Measurements from ENCODE around the gene HTR5A.
A peak's percentile ranks its signal among the peaks of the same experiment; 100 is the strongest.
"Not testable (repeated sequence)": the region's sequence is repeated elsewhere in the genome, so short reads cannot be mapped to it uniquely, and the experiment has no call there.

Gene HTR5A

DNA sequence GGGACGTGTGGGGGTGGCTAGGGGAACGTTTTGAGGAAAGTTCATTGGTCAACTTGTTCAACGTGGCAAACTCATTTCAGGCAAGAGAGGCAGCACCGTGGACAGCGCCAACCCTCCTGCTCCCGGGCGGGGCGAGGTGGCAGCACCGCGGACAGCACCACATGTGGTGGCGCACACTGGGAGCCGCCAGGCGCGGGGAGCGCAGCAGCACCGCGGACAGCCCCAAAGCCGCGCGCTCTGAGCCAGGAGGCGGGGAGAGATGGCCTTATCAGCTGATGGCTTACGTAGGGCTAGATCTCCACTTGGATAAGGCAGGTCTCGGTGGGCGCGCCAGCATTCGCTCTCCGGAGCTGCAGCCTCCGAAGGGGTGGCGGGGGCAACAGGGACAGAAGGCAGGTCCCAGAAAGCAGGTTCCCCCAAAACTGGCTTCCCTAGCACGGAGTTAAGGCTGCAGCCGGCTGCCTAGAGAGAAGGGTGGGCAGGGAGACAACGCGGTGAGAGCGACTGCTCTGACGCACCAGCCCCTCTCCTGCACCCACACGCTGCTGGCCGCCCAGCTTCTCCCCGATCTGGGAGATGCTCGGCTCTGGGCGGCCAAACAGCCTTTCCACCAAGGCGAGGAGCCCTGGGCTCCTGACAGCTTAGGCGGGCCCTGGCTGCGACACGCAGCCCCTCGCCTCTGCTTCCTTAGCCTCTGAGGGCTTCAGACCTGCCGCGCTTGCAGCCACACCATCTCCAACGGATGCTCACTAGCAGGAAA, at the start of gene HTR5A:
Gene HTR5A, plus strand, starts transcription at position 333 of the 760 bp plus-strand sequence. CDS start 576 bp downstream, outside the sequence.
- DNase-seq = peak; percentile 53

DNA sequence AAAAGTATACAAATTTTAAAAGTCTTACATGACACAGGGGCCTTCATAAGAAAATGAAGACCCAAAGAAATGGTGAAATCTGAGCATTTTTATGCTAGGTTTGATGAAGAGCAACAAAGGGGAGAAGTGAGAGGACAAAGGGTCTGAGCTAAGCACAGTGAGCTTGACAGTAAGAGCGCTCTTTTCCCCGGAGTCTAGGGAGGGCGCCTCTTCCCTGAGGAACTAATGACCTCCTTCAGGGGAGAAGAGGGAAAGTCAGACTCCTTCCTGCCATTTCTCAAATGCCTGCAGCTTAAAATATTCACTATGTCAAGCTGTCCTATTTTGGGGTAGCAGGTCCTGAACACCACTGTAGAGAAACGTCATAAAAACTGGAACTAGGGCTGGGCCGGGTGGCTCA, 49.1 kb upstream of the HTR5A start:
- no peak for DNase-seq

DNA sequence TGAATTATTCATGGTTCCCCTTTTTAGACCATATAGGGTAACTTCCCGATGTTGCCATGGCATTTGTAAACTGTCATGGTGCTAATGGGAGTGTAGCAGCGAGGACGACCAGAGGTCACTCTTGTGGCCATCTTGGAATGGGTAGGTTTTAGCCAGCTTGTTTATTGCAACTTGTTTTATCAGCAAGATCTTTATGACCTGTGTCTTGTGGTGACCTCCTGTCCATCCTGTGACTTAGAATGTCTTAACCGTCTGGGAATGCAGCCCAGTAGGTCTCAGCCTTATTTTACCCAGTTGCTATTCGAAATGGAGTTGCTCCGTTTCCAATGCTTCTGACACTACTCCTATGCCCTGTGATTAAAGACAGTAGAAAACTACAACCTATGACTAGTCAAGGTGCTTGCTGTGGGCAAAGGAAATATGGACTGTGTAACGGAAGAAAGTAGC, 48.4 kb upstream of the HTR5A start:
- DNase-seq = no peak

DNA sequence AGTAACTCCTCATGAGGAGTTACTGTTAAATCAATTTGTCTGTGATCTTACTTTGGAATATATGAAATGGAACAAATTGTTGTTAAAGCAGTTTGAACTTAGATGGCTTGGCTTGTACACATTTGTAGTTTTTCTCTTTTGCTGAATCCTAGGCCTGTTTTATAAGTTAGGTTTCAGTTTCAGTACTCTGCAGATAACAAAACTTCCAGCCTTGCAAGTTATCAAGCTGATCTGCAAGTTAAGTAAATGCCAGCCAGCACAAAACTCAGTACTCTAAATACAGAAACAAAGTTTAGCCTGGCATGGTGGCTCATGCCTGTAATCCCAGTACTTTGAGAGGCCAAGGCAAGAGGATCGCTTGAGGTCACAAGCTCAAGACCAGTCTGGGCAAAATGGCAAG, 42.2 kb upstream of the HTR5A start:
- DNase-seq = no peak

DNA sequence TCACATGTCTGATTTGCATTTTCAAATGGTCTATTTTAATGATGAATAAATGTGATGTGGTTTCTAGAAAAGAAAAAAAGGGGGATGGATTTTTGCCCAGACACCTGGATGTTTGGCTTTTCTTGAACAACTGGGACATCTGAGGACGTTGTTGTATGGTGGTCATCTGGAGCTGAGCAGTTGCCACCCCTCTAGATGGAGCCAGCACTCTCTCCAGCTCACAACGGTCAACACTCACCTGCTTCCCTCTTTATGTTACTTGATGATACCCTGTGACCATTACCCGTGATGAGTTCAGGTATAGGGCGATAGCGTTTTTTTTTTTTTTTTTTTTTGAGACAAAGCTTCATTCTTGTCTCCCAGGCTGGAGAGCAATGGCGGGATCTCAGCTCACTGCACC, 37.1 kb upstream of the HTR5A start:
- no peak for DNase-seq

DNA sequence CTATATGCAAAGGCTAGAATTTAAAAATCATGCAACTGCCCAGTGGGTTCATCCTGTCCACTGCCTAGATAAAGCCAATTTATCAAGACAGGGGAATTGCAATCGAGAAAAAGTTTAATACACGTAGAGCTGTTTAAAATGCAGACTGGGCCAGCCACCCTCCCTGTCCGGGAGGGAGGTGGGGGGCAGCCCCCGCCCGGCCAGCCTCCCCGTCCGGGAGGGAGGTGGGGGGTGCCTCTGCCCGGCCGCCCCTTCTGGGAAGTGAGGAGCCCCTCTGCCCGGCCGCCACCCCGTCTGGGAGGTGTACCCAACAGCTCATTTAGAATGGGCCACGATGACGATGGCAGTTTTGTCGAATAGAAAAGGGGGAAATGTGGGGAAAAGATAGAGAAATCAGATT, 35.6 kb upstream of the HTR5A start:
- DNase-seq = not testable (repeated sequence)

DNA sequence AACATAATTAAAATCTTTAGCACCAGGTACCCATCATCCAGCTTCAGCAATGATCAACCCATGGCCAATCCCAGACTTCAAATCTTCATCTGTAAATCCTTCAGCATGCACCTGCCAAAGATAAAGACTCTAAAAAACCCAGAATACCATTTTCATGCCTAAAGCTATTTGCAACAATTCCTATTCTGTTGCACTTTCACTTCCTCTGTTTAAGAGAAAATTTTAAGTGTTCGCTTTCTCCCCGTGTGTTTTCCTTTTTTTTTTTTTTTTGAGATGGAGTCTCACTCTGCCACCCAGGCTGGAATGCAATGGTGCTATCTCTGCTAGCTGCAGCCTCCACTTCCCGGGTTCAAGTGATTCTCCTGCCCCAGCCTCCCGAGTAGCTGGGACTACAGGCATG, 31.8 kb upstream of the HTR5A start:
- DNase-seq = no peak

DNA sequence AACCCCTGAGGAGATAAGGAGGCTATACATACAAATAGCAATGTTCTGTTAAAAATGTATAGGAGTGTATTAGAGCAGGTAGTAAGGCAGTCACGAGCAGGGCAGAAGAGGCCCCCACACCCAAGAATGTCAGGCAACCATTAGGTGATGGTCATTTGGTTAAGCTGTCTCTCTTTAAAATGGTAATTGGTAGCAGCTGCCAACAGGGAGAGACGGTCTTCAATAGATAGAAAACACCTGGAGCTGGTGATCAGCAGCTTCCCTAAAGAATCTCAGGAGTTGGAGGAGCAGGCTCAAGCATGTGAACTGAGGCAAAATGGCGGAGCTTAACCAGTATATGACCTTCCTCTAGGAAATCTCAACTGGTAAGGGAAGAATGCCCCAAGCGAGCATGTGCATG, 26.4 kb upstream of the HTR5A start:
- no peak for DNase-seq

DNA sequence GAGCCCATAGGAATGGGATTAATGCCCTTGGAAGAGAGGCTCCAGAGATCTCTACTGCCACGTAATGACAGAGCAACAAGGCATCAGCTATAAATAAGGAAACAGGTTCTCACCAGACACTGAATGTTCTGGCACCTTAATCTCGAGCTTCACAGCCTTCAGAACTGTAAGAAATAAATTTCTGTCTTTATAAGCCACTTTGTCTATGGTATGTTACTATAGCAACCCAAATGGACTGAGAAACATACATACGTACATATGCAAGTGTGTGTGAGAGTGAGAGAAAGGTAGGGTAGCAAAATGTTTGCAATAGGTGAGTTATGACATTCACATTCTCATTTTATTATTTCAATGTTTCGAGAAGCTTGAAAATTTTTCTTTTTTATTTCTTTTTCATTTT, 22.1 kb upstream of the HTR5A start:
- DNase-seq = no peak

DNA sequence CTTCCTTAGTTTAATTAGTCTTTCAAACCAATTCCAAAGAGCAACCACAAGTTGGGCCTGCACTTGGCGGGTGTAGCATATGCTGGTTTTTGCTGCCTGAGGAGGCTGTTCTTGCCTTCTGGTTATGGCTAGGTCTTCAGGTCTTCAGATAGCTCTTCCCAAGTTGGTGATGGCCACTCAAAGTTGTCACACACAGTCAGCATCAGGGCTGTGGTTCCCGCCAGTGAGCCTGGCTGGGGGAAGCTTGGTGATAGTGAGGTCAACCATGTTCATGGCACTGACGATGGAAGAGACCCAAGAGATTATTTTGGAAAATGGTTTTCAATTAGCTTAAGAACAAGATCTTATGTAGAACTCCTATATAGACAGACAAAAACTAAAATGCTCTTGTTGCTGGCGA, 18.8 kb upstream of the HTR5A start:
- no peak for DNase-seq

DNA sequence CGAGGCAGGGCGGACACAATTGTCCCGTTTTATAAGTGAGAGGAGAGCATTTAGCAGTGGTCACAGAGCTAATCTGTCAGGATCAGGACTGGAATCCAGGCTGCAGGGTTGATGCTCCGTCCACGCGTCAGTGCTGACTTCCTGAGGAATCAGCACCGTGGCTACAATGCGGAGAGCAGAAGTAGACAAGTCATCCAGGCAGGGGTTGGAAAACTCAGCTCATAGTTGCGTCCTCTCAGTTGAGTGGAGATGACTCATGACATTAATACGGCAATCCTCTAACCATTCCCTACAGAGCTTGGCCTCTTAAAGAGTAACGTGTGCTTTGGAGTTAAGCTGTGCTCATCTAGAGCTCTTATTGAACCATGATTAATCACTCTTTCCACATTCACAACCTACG, 17.1 kb upstream of the HTR5A start:
- DNase-seq = no peak

DNA sequence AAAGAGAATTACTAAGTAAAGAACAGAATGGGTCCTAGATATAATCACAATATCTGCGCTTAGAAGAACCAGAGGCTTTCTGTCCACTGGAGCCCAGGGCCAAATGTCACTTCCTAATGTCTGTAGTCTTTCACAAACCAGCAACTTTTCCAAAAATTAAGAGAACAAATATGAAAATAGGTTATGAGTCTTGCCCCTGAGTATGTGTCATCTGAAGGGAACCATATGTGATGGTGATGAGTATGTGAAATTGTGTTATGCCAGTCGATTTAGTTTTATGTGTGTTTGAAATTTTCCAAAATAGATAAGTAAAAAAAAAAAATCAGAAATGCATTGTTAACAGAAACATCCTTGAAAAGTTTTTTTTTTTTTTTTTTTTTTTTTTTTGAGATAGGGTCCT, 15.4 kb upstream of the HTR5A start:
- no peak for DNase-seq

DNA sequence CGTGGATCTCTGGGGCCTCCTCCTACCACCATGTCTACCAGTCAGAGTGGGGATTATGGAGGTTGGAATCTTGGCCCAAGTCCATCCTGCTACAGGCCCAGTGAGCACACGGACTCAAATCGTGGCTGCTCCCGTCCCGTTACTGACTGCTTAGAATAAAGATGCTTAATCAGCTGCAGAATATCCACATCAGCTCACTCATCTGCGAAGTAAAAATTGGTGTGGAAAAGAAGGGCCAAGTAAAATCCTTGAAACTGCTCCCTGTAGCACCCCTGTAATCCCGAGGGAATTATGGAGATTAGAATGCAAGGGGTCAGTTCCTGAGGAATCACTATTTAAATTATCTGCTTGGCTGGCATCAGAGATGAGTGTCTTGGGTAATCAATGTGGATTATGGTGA, 13.0 kb upstream of the HTR5A start:
- no peak for DNase-seq

DNA sequence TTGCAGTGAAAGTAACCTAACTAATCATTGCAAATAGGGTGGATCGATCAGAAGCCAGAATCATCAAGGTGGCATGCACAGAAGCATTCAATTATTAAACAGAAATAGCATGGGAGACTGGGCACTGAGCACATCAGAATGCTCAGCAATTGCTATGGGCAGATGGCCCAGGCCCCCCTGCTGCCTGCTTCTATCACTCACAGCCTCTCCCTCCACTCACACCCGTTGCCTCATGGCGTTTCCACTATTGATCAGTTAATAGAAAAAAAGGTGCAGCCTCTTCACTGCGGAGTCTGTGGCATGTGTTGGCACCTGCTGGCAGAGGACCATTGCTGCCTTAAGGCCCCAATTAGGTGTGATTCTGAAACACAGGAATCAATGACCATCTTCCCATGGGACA, 11.2 kb upstream of the HTR5A start:
- no peak for DNase-seq

DNA sequence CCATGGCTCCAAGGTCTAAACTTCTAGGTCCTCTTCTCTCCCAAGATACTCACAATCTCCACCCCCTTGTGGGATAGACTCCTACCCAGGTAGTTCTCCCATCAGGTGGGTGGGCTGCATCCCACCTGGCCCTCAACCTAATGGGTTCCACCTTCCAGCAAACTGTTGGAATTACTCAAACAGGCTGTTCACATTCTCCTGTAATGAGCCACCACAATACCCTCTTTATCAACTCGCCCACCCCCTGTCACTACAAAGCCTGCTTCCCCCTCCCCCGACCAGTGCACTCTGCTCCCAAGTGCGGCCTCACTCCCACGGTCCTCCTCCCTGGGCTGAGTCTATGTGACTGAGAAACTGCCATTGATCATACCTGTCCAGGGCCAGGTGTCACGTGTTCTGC, 10.4 kb upstream of the HTR5A start:
- DNase-seq = no peak

DNA sequence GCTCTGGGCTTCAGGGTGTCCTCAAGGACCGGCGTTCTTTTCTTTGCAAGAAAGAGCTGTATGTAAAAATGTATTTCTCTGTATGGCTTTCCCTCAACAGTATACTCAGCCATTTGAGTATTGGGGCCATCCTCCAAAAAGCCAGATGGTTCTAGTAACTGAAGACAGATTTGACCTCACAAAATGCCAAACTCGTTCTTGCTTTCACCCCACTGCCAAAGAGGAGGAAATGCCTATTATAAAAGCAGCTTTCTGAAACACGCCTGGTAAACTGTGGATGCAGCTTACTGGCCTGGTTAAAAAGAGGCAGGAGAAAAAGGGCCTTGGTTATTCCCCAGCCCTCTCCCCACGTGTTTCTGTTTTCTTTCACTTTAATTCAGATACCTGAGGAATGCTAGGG, 7.7 kb upstream of the HTR5A start:
- no peak for DNase-seq

DNA sequence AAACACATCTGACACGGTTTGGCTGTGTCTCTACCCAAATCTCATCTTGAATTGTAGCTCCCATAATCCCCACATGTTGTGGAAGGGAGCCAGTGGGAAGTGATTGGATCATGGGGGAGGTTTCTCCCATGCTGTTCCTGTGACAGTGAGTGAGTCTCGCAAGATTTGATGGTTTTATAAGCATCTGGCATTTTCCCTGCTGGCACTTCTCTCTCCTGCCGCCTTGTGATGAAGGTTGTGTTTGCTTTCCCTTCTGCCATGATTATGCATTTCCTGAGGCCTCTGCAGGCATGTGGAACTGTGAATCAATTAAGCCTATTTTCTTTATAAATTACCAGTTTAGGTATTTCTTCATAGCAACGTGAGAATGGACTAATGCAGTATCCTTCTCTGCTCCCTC, 5.9 kb upstream of the HTR5A start:
- DNase-seq = no peak

DNA sequence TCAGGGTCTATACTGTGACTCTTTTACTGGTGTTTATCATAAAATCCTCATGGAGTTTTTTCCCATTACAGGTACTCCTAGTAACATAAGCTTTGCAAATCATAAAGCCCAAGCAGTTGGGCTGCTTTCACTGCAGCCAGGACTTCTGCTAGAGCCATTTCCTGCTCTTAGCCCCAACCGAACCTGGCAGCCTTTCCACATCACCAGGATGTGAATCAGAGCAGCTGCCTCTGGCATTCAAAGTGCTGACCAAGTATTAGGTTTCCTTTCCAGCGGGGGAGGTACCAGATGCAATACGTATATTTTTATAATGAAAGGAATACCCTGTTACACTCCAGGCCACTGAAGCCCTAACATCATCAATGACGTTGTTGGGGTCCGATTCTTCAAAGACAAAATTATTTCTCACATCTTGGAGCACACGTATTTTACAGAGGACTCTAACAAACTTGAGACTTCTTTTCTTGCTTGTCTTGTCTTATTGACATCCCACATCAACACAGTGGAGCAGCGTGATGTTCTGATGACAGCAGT, 3.6 kb upstream of the HTR5A start:
- DNase-seq = no peak

DNA sequence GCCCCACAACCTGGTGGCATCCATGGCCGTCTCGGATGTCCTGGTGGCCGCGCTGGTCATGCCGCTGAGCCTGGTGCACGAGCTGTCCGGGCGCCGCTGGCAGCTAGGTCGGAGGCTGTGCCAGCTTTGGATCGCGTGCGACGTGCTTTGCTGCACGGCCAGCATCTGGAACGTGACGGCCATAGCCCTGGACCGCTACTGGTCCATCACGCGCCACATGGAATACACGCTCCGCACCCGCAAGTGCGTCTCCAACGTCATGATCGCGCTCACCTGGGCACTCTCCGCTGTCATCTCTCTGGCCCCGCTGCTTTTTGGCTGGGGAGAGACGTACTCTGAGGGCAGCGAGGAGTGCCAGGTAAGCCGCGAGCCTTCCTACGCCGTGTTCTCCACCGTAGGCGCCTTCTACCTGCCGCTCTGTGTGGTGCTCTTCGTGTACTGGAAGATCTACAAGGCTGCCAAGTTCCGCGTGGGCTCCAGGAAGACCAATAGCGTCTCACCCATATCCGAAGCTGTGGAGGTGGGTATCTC, 1.1 kb downstream of the HTR5A start:
- DNase-seq = no peak

DNA sequence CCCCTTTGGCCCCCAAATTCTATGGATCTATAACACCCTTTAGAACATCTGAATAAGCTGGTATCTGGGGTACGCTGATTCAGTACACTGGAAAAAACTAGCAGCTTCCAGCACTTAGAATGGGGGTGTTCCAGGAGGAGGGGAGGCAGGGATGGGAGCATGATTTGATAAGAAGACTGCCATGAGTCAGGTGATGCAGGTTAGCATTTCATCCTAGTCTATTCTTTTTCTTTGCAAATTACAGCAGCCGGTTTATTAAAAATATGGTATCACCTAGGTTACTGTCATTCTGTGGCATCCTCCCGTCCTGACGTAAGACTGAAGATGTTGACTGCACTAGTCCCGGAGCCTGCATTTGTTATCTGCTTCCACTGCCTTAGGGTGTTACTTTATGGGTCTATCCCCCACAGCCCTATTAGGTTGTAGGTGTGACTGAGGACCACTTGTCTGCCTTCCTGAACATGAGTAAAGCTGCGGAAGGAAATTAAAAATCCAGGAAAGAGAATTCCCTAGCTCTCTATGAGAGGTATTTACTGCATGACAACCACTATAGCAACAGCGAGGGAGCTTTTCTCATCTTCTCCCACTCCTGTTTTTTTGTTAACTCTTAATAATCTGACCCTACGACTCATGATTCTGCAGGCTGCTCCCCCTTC, 1.9 kb downstream of the HTR5A start:
- DNase-seq = no peak

DNA sequence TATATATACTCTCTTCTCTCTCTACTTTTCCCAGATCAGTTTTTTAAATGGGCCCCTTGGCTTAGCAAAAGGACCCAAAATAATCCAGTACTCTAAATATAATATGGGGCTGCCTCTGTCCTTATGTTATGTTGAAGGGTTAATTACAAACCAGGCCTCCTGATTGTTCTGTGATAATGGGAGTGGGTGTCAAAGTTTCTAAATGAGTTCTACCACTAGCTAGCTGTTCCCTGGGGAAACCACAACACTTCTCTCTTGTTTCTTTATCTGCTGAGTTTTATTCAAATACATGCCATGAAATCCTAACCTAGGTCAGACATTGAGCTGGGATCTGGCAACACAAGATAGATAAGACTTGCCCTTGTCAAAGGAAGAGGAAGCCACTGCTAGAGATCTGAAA, 3.8 kb downstream of the HTR5A start:
- DNase-seq = no peak

DNA sequence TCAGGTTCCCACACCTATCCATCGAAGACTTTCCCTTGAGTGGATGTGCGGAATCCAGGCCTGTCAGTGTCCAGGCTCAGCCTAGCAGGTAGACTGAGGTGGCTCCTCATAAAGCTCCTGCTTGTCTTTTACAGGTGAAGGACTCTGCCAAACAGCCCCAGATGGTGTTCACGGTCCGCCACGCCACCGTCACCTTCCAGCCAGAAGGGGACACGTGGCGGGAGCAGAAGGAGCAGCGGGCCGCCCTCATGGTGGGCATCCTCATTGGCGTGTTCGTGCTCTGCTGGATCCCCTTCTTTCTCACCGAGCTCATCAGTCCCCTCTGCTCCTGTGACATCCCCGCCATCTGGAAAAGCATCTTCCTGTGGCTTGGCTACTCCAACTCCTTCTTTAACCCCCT, 13.9 kb downstream of the HTR5A start:
- DNase-seq = no peak

DNA sequence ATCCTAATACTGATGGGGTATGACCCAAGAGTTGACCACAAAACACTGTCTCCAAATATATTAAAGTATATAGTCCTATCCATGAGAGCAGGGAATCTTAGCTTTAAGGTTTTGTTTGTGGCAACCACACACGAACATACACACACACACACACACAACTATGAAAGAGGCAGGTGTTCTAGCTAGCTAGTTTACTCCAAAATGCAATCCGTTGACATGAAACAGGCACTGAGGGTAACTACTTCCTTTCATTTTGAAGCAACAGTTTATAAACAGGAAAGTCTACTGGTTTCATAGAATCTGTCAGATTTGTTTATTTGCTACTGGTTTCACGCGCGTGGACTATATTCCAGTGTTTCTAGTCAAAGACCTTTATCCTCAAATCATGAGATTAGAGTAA, 14.8 kb downstream of the HTR5A start:
- no peak for DNase-seq

DNA sequence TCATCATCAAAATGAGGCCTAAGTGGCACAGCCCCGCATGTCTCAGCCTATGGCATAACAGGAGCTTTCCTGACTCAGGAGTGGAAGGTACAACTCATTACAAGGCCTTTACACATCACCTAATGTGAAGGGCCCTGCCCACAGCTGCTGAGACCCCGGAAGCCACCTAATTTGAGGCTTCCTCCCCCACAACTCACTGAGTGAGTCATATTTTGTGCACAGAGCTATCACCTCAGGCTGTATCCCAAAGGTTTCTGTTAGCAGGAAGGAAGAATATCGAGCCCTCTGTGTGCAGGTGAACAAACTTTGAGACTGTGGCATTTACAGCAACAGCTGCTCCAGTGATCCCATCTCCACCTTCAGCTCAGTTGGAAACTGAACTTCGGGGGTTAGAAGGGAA, 20.6 kb downstream of the HTR5A start:
- no peak for DNase-seq

Measured in GOT3 (cell line).